Uterus (tissue), 2 donors: ENCODE results near the gene ADARB1.

Source experiments
- CTCF ChIP-seq, 4 experiments: fragments of 200-600 bp in 2 of 4; fragments of 450-650 bp in 2 of 4; sonication (generic) in 2 of 4; IDR thresholded peaks; one replicate each; pipeline ENCODE4 v1.5.1; 2016 to 2019; ENCODE audit warnings: antibody characterized with exemption in 4 of 4, mild to moderate bottlenecking in 2 of 4, moderate library complexity in 1 of 4
- POLR2A ChIP-seq, 2 donors: fragments of 450-650 bp; IDR thresholded peaks; one replicate each; pipeline ENCODE4 v1.6.1; 2016; ENCODE audit warnings: antibody characterized with exemption in 2 of 2, mild to moderate bottlenecking in 1 of 2, moderate library complexity in 1 of 2

GRCh38 chr21:45241357-45241756 lies 167.0 kb downstream of the ADARB1 start:
- TF ChIP-seq CTCF (IDR thresholded peaks at IDR 0.05) (no peak), POLR2A (IDR thresholded peaks at IDR 0.05) (no peak)
